A673 (cell line): ENCODE data around the gene PRDM1. TPM values are rescaled to one million over a fixed set of nuclear protein-coding genes. Genes with fewer than 3 reads are reported as not detected.

Experiments
- BruUV-seq: library from RNA; stranded (reverse); fragments of 400-500 nt; replicated peaks from 2 replicates; lab custom pipeline; 2021; lab: Mats Ljungman, UMichigan
- CTCF ChIA-PET: fragments of 300-600 bp; sonication (Branson Sonifier 250); formaldehyde crosslinking; loops from one replicate; lab custom pipeline; 2022; ENCODE audit warnings: antibody characterized with exemption; lab: Charles Lee
- POLR2A ChIA-PET: fragments of 300-600 bp; sonication (Branson Sonifier 250); formaldehyde crosslinking; loops from one replicate; lab custom pipeline; 2022; ENCODE audit warnings: antibody characterized with exemption; ENCODE audit not compliant: low non-redundant PET; lab: Charles Lee
- DNase-seq: peaks from one replicate; pipeline ENCODE4 v3.0.0-alpha.2; 2015; ENCODE audit warnings: low spot score
- H3K27ac ChIP-seq: fragments of 200-600 bp; sonication (generic); 2 replicates; pipeline ENCODE4 v1.5.1; 2016; ENCODE audit warnings: mixed run types, low read depth, mild to moderate bottlenecking, mixed read lengths, antibody characterized with exemption, low read length; ENCODE audit not compliant: poor library complexity, severe bottlenecking
- H3K27me3 ChIP-seq: fragments of 200-600 bp; sonication (generic); replicated peaks from 2 replicates; pipeline ENCODE4 v1.6.1; 2017; ENCODE audit warnings: mixed run types, low read depth, mild to moderate bottlenecking, mixed read lengths, antibody characterized with exemption, low read length; ENCODE audit not compliant: insufficient read depth, poor library complexity
- H3K36me3 ChIP-seq: fragments of 200-600 bp; sonication (generic); 2 replicates; pipeline ENCODE4 v1.6.1; 2016; ENCODE audit warnings: mixed run types, mild to moderate bottlenecking, mixed read lengths, antibody characterized with exemption, low read length; ENCODE audit not compliant: insufficient read depth, poor library complexity, severe bottlenecking
- H3K4me1 ChIP-seq: fragments of 200-600 bp; sonication (generic); 2 replicates; pipeline ENCODE4 v1.6.1; 2017; ENCODE audit warnings: mixed run types, mild to moderate bottlenecking, mixed read lengths, antibody characterized with exemption, low read length; ENCODE audit not compliant: insufficient read depth, poor library complexity, severe bottlenecking
- H3K4me3 ChIP-seq: fragments of 200-600 bp; sonication (generic); 2 replicates; pipeline ENCODE4 v1.5.1; 2016; ENCODE audit warnings: low read depth, mixed run types, mild to moderate bottlenecking, mixed read lengths, low read length; ENCODE audit not compliant: poor library complexity, severe bottlenecking
- H3K9me3 ChIP-seq: fragments of 200-600 bp; sonication (generic); 2 replicates; pipeline ENCODE4 v1.6.1; 2016; ENCODE audit warnings: mixed run types, low read depth, mild to moderate bottlenecking, mixed read lengths, antibody characterized with exemption, low read length; ENCODE audit not compliant: poor library complexity, severe bottlenecking
- CTCF ChIP-seq: fragments of 300-800, 200-600 bp; sonication (generic); conservative IDR thresholded peaks from 2 replicates; pipeline ENCODE4 v1.5.1; 2017; ENCODE audit warnings: low read depth, mild to moderate bottlenecking, antibody characterized with exemption, low read length, moderate library complexity, mixed read lengths
- EZH2 ChIP-seq: fragments of 200-600 bp; sonication (generic); IDR thresholded peaks from 2 replicates; pipeline ENCODE4 v1.6.1; 2017; ENCODE audit warnings: borderline replicate concordance, low read depth, mild to moderate bottlenecking, mixed read lengths, antibody characterized with exemption, low read length; ENCODE audit not compliant: poor library complexity, severe bottlenecking
- intact Hi-C: fragments of 100-400 bp; cut with micrococcal nuclease; formaldehyde crosslinking; loops from one replicate; pipeline ENCODE4 v1.10.0; 2022; ENCODE audit not compliant: unreplicated experiment
- total RNA-seq: library from RNA; stranded (reverse); gene quantifications from 2 replicates; pipeline ENCODE4 v1.2.3, GENCODE V29; 2021

The PRDM1 gene
- total RNA-seq, 1 experiment from 2014 or later, result not detected

DNA sequence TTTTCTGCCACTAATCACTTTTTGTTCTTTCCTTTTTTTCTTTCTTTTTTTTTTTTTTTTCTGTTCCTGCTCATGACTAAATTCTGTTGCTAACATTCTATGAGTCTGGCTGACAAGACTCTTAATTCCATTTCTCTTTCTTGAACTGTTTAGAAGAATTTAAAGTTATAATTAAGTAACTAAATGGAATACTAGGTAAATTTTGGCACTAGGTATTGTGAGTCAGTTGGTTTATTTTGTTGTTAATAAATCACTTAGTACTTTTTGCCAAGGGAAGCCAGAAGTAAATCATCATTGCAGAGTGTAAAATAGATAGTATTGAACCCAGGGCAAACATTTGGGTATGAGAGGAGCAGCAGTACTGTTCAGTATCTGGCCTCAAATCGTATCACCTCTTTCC lies 42.0 kb upstream of the PRDM1 start:
- CTCF ChIA-PET, result no interaction called here

GRCh38 chr6:106045077-106045476 lies 41.1 kb upstream of the PRDM1 start:
- DNase-seq, result no peak
- intact Hi-C loops, result no loop called here
- Histone ChIP-seq H3K4me1 (no peaks in the 10 kb centered on the region), H3K4me3 (no peak overlapping the region), H3K36me3 (no peaks in the 10 kb centered on the region), H3K27ac (no peak overlapping the region), H3K27me3 (no peaks in the 10 kb centered on the region), H3K9me3 (no peaks in the 10 kb centered on the region)
- TF ChIP-seq EZH2 (no peak), CTCF (no peak)
- BruUV-seq, result no TSS peak
- POLR2A ChIA-PET, result no interaction called here
- CTCF ChIA-PET, result no interaction called here

More for the DNA sequence above, 42.0 kb upstream of the PRDM1 start:
- Histone ChIP-seq H3K36me3 (no peaks in the 10 kb centered on the region), H3K9me3 (no peaks in the 10 kb centered on the region), H3K4me3 (no peak overlapping the region), H3K27me3 (no peaks in the 10 kb centered on the region), H3K27ac (no peak overlapping the region), H3K4me1 (no peaks in the 10 kb centered on the region)
- BruUV-seq, result no TSS peak
- TF ChIP-seq EZH2 (no peak), CTCF (no peak)
- POLR2A ChIA-PET, result no interaction called here
- DNase-seq, result no peak
- intact Hi-C loops, result no loop called here

GRCh38 chr6:106046116-106046853 lies 39.9 kb upstream of the PRDM1 start:
- no peak for DNase-seq
- Histone ChIP-seq H3K4me1 (peaks cover 4% of the 10 kb centered on the region), H3K27me3 (no peaks in the 10 kb centered on the region), H3K27ac (no peak overlapping the region), H3K9me3 (no peaks in the 10 kb centered on the region), H3K4me3 (no peak overlapping the region), H3K36me3 (no peaks in the 10 kb centered on the region)
- no peak for TF ChIP-seq EZH2
- intact Hi-C loops, result no loop called here
- CTCF ChIA-PET, result no interaction called here
- POLR2A ChIA-PET, result no interaction called here
- BruUV-seq, result no TSS peak

DNA sequence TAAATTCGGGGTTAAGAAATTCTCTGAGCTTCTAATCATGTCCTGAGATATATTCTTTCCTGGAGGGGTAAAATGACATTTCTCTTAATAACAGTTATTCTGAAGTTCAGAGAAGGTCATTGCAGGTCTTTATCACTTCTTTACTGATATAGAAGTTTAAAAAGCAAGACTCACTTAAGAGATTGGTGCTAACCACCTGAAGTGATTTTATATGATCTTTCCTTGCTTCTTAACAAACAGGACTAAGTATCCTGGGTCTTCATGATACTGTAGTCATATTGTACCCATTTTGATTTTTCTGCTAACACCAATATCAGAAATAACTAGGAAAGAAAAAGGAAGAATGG lies 39.3 kb upstream of the PRDM1 start:
- H3K9me3 ChIP-seq, result no peaks in the 10 kb centered on the region
- H3K27me3 ChIP-seq, result no peaks in the 10 kb centered on the region
- BruUV-seq, result no TSS peak
- H3K27ac ChIP-seq, result no peak overlapping the region
- no peak overlapping the region for H3K4me3 ChIP-seq
- no peaks in the 10 kb centered on the region for H3K36me3 ChIP-seq
- intact Hi-C loops, result no loop called here
- POLR2A ChIA-PET, result no interaction called here
- no peak for TF ChIP-seq CTCF
- no peak for TF ChIP-seq EZH2
- CTCF ChIA-PET, result no interaction called here
- peaks cover 9% of the 10 kb centered on the region for H3K4me1 ChIP-seq
- no peak for DNase-seq
